ENCODE measurements around the gene ATP6V1G3.

The ATP6V1G3 gene

DNA sequence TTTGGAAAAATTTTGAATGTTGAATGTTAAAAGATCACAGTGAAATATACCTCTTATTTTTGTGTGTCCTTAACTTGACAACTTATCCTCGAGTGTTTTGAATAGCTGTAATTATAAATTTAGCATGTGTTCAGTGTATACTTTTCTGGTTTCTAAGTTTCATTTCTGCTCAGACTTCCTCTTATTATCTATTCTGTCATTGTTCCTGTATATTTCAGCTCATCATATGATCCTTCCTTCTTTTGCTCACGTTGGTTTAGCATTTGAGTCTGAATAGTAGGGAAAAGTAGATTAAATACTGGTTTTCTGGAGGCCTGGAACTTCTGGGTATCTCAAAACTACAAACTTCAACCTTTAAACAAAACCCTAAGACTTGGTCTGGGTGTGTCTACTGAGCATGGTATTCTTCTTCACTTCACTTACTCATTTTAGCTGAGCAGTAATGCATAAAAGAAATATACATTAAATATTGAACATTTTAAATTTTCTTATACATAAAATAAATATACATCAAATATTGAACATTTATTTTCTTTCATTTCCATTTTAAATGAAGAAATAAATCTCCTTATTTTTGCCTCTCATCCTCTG lies 3.3 kb upstream of the ATP6V1G3 start:
- no peak overlapping the region for H3K4me3 ChIP-seq (ENCODE audit: low read depth, low read length)
- ChIA-PET POLR2A (no interaction called here), CTCF (interaction anchor here (0.6 kb wide), 1 partner anchor 920 kb away, joined by 5 read pairs; no protein-coding TSS in a partner anchor)
- no peak overlapping the region for H3K27ac ChIP-seq (ENCODE audit: extremely low read depth, low read depth, low read length)
- no peaks in the 10 kb centered on the region for H3K4me1 ChIP-seq (ENCODE audit: control insufficient read depth, insufficient read depth, low read length)
- H3K36me3 ChIP-seq (ENCODE audit: control insufficient read depth in 2 of 2, insufficient read depth in 1 of 2, low read length in 2 of 2), result no peaks in the 10 kb centered on the region
- TF ChIP-seq TRIM28 (IDR thresholded peaks at IDR 0.05; ENCODE audit: borderline replicate concordance, low read length) (no peak), SALL2 (tag by site-specific recombination; IDR thresholded peaks at IDR 0.05; ENCODE audit: borderline replicate concordance) (no peak), ZNF37A (tag by site-specific recombination; IDR thresholded peaks at IDR 0.05) (no peak), ZNF19 (tag by site-specific recombination; IDR thresholded peaks at IDR 0.05; ENCODE audit: low read depth) (no peak), ZNF24 (tag by site-specific recombination; IDR thresholded peaks at IDR 0.05) (no peak)
- TF ChIP-seq, protein P1, sequence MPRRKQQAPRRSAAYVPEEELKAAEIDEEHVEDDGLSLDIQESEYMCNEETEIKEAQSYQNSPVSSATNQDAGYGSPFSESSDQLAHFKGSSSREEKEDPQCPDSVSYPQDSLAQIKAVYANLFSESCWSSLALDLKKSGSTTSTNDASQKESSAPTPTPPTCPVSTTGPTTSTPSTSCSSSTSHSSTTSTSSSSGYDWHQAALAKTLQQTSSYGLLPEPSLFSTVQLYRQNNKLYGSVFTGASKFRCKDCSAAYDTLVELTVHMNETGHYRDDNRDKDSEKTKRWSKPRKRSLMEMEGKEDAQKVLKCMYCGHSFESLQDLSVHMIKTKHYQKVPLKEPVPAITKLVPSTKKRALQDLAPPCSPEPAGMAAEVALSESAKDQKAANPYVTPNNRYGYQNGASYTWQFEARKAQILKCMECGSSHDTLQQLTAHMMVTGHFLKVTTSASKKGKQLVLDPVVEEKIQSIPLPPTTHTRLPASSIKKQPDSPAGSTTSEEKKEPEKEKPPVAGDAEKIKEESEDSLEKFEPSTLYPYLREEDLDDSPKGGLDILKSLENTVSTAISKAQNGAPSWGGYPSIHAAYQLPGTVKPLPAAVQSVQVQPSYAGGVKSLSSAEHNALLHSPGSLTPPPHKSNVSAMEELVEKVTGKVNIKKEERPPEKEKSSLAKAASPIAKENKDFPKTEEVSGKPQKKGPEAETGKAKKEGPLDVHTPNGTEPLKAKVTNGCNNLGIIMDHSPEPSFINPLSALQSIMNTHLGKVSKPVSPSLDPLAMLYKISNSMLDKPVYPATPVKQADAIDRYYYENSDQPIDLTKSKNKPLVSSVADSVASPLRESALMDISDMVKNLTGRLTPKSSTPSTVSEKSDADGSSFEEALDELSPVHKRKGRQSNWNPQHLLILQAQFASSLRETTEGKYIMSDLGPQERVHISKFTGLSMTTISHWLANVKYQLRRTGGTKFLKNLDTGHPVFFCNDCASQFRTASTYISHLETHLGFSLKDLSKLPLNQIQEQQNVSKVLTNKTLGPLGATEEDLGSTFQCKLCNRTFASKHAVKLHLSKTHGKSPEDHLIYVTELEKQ (tag by site-specific recombination; IDR thresholded peaks at IDR 0.05; ENCODE audit: borderline replicate concordance), result no peak
- TF ChIP-seq, protein P2, sequence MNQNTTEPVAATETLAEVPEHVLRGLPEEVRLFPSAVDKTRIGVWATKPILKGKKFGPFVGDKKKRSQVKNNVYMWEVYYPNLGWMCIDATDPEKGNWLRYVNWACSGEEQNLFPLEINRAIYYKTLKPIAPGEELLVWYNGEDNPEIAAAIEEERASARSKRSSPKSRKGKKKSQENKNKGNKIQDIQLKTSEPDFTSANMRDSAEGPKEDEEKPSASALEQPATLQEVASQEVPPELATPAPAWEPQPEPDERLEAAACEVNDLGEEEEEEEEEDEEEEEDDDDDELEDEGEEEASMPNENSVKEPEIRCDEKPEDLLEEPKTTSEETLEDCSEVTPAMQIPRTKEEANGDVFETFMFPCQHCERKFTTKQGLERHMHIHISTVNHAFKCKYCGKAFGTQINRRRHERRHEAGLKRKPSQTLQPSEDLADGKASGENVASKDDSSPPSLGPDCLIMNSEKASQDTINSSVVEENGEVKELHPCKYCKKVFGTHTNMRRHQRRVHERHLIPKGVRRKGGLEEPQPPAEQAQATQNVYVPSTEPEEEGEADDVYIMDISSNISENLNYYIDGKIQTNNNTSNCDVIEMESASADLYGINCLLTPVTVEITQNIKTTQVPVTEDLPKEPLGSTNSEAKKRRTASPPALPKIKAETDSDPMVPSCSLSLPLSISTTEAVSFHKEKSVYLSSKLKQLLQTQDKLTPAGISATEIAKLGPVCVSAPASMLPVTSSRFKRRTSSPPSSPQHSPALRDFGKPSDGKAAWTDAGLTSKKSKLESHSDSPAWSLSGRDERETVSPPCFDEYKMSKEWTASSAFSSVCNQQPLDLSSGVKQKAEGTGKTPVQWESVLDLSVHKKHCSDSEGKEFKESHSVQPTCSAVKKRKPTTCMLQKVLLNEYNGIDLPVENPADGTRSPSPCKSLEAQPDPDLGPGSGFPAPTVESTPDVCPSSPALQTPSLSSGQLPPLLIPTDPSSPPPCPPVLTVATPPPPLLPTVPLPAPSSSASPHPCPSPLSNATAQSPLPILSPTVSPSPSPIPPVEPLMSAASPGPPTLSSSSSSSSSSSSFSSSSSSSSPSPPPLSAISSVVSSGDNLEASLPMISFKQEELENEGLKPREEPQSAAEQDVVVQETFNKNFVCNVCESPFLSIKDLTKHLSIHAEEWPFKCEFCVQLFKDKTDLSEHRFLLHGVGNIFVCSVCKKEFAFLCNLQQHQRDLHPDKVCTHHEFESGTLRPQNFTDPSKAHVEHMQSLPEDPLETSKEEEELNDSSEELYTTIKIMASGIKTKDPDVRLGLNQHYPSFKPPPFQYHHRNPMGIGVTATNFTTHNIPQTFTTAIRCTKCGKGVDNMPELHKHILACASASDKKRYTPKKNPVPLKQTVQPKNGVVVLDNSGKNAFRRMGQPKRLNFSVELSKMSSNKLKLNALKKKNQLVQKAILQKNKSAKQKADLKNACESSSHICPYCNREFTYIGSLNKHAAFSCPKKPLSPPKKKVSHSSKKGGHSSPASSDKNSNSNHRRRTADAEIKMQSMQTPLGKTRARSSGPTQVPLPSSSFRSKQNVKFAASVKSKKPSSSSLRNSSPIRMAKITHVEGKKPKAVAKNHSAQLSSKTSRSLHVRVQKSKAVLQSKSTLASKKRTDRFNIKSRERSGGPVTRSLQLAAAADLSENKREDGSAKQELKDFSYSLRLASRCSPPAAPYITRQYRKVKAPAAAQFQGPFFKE (tag by site-specific recombination; IDR thresholded peaks at IDR 0.05; ENCODE audit: borderline replicate concordance), result no peak
- TF ChIP-seq, protein P3, sequence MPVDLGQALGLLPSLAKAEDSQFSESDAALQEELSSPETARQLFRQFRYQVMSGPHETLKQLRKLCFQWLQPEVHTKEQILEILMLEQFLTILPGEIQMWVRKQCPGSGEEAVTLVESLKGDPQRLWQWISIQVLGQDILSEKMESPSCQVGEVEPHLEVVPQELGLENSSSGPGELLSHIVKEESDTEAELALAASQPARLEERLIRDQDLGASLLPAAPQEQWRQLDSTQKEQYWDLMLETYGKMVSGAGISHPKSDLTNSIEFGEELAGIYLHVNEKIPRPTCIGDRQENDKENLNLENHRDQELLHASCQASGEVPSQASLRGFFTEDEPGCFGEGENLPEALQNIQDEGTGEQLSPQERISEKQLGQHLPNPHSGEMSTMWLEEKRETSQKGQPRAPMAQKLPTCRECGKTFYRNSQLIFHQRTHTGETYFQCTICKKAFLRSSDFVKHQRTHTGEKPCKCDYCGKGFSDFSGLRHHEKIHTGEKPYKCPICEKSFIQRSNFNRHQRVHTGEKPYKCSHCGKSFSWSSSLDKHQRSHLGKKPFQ (tag by site-specific recombination; IDR thresholded peaks at IDR 0.05), result no peak
- H3K9me3 ChIP-seq (ENCODE audit: control insufficient read depth, insufficient read depth, low read depth, low read length), result no peaks in the 10 kb centered on the region

DNA sequence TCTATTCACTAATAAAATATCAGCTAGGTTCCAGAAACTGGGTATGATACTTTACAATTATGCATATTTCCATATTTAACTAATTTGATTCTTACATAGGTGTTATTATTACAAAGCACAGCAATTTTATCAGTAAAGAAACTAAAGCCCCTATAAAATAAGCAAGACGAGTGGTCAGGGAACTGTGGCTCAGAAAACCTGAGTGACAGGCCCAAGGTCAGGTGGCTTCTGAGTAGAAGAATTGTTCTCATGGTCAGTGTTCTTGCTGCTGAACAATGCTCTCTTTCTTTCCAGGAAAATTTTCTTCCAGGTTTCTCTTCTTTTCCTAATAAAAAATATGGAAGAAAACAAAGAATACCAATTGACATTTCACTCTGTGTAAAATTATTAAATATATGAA lies 2.2 kb upstream of the ATP6V1G3 start:
- H3K4me3 ChIP-seq (ENCODE audit: low read depth, low read length), result no peak overlapping the region
- POLR2A ChIA-PET, result no interaction called here
- H3K4me1 ChIP-seq (ENCODE audit: control insufficient read depth, insufficient read depth, low read length), result no peaks in the 10 kb centered on the region
- no peak overlapping the region for H3K27ac ChIP-seq (ENCODE audit: extremely low read depth, low read depth, low read length)
- CTCF ChIA-PET, result interaction anchor here (0.5 kb wide), 1 partner anchor 1513 kb away, joined by 3 read pairs; no protein-coding TSS in a partner anchor
- H3K9me3 ChIP-seq (ENCODE audit: control insufficient read depth, insufficient read depth, low read depth, low read length), result no peaks in the 10 kb centered on the region
- TF ChIP-seq, protein P1 (tag by site-specific recombination; IDR thresholded peaks at IDR 0.05; ENCODE audit: borderline replicate concordance), result no peak
- TF ChIP-seq OSR2 (tag by site-specific recombination; IDR thresholded peaks at IDR 0.05), result no peak
- TF ChIP-seq ZNF596 (tag by site-specific recombination; IDR thresholded peaks at IDR 0.05), result no peak
- TF ChIP-seq, protein P4, sequence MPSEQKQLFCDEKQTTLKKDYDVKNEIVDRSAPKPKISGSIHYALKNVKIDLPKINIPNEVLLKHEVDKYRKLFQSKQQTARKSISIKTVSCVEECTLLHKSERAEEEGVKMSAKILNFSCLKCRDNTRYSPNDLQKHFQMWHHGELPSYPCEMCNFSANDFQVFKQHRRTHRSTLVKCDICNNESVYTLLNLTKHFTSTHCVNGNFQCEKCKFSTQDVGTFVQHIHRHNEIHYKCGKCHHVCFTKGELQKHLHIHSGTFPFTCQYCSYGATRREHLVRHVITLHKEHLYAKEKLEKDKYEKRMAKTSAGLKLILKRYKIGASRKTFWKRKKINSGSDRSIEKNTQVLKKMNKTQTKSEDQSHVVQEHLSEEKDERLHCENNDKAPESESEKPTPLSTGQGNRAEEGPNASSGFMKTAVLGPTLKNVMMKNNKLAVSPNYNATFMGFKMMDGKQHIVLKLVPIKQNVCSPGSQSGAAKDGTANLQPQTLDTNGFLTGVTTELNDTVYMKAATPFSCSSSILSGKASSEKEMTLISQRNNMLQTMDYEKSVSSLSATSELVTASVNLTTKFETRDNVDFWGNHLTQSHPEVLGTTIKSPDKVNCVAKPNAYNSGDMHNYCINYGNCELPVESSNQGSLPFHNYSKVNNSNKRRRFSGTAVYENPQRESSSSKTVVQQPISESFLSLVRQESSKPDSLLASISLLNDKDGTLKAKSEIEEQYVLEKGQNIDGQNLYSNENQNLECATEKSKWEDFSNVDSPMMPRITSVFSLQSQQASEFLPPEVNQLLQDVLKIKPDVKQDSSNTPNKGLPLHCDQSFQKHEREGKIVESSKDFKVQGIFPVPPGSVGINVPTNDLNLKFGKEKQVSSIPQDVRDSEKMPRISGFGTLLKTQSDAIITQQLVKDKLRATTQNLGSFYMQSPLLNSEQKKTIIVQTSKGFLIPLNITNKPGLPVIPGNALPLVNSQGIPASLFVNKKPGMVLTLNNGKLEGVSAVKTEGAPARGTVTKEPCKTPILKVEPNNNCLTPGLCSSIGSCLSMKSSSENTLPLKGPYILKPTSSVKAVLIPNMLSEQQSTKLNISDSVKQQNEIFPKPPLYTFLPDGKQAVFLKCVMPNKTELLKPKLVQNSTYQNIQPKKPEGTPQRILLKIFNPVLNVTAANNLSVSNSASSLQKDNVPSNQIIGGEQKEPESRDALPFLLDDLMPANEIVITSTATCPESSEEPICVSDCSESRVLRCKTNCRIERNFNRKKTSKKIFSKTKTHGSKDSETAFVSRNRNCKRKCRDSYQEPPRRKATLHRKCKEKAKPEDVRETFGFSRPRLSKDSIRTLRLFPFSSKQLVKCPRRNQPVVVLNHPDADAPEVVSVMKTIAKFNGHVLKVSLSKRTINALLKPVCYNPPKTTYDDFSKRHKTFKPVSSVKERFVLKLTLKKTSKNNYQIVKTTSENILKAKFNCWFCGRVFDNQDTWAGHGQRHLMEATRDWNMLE (tag by site-specific recombination; conservative IDR thresholded peaks at IDR 0.05; ENCODE audit: low read depth), result no peak
- TF ChIP-seq ZNF501 (tag by site-specific recombination; IDR thresholded peaks at IDR 0.05), result no peak
- no peaks in the 10 kb centered on the region for H3K36me3 ChIP-seq (ENCODE audit: control insufficient read depth in 2 of 2, insufficient read depth in 1 of 2, low read length in 2 of 2)

All from HEK293 (cell line).